ENCODE measurements around the gene AP2A2.

AP2A2 gene

GRCh38 chr11:886568-886967, 39.1 kb upstream of the AP2A2 start:
- no peak overlapping the region for H3K4me3 ChIP-seq (ENCODE audit: low read depth, low read length)
- TF ChIP-seq, protein P1, sequence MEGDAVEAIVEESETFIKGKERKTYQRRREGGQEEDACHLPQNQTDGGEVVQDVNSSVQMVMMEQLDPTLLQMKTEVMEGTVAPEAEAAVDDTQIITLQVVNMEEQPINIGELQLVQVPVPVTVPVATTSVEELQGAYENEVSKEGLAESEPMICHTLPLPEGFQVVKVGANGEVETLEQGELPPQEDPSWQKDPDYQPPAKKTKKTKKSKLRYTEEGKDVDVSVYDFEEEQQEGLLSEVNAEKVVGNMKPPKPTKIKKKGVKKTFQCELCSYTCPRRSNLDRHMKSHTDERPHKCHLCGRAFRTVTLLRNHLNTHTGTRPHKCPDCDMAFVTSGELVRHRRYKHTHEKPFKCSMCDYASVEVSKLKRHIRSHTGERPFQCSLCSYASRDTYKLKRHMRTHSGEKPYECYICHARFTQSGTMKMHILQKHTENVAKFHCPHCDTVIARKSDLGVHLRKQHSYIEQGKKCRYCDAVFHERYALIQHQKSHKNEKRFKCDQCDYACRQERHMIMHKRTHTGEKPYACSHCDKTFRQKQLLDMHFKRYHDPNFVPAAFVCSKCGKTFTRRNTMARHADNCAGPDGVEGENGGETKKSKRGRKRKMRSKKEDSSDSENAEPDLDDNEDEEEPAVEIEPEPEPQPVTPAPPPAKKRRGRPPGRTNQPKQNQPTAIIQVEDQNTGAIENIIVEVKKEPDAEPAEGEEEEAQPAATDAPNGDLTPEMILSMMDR (IDR thresholded peaks at IDR 0.05; ENCODE audit: low read depth, low read length), result no peak

- TF ChIP-seq, protein P1 (IDR thresholded peaks at IDR 0.05; ENCODE audit: low read depth, low read length), result no peak
- H3K4me3 ChIP-seq (ENCODE audit: low read depth, low read length), result no peak overlapping the region
Measured at GRCh38 chr11:887589-887988, 38.1 kb upstream of the AP2A2 start.

GRCh38 chr11:888310-889212, 37.1 kb upstream of the AP2A2 start:
- no peak overlapping the region for H3K4me3 ChIP-seq (ENCODE audit: low read depth, low read length)
- TF ChIP-seq, protein P1 (IDR thresholded peaks at IDR 0.05; ENCODE audit: low read depth, low read length), result no peak

DNA sequence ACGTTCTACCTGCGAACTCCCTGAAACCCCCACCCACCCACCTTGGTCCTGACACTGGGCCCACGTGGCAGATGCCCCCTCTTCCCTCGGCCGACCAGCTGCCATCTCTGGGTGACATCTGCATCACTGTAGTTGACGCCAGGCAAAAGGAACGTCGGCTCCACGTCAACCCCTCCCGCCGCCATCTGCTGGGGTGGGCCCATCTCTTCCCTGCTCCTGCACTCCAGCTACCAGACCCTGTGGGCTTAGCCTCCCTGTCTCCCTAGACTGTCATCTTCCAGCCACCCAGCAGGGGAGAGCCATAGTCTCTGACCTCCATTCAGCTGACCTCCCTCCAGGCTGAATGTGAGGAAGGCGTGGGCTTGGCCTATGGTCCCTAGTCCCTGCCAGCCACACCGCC, 36.4 kb upstream of the AP2A2 start:
- TF ChIP-seq, protein P1 (IDR thresholded peaks at IDR 0.05; ENCODE audit: low read depth, low read length), result no peak
- H3K4me3 ChIP-seq (ENCODE audit: low read depth, low read length), result no peak overlapping the region

- TF ChIP-seq, protein P1 (IDR thresholded peaks at IDR 0.05; ENCODE audit: low read depth, low read length), result no peak
- no peak overlapping the region for H3K4me3 ChIP-seq (ENCODE audit: low read depth, low read length)
Measured at GRCh38 chr11:889687-890475, 35.8 kb upstream of the AP2A2 start.

DNA sequence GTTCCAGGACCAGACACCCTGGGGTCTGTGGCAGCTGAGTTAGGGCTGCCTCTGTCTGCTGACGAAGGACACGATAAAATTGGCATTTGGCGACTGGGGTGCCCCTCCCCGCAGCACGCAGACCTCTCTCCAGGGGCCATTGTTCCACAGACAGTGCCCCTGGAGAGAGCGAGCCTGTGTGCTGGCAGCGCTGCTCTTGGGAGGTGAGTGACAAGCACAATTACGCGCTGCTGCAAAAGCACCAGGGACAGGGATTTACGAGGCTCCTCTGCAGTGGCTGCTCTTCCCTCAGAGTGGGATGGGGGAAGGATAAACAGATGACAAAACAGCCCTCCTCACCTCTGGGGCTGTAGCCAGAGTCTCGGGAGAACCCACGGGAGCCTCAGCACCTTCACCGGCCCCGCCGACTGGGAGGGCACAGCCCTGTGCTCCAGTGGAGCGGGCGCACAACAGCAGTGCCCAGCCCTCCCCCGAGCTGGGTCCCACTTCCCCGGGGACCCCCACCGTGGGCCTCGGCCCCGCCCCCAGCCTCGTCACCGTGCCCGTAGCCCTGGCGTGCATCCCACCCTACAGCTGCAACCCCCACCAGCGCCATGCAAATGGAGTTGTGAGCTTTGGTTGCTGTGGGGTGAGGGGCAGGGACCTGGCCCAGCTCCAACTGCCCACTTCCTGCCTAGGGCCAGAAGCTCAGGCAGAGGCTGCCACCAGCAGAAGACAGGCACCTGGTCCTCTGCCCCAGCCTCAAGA, 34.7 kb upstream of the AP2A2 start:
- TF ChIP-seq, protein P1 (IDR thresholded peaks at IDR 0.05; ENCODE audit: low read depth, low read length), result no peak
- no peak overlapping the region for H3K4me3 ChIP-seq (ENCODE audit: low read depth, low read length)
